Mucosa of descending colon (tissue), 3 donors: ENCODE data around the gene RPL35. TPM values are rescaled to one million over a fixed set of nuclear protein-coding genes. Genes with fewer than 3 reads are reported as not detected.

ENCODE experiments used
- ATAC-seq: fragments of 200-7000 bp; cut with Tn5 transposase; one replicate; pipeline ENCODE4 v1.9.1; 2020; ENCODE audit warnings: mild to moderate bottlenecking, moderate library complexity
- DNase-seq, 3 donors: peaks; one replicate each; pipeline ENCODE4 v3.0.0-alpha.2; 2020
- H3K36me3 ChIP-seq: fragments of 200-600 bp; one replicate; pipeline ENCODE4 v1.8.0; 2021; ENCODE audit warnings: low read depth, mild to moderate bottlenecking
- H3K4me1 ChIP-seq: fragments of 200-600 bp; one replicate; pipeline ENCODE4 v1.8.0; 2021; ENCODE audit warnings: low read depth, mild to moderate bottlenecking
- H3K4me3 ChIP-seq: fragments of 200-600 bp; one replicate; pipeline ENCODE4 v1.8.0; 2021; ENCODE audit warnings: mild to moderate bottlenecking
- H3K9me3 ChIP-seq: fragments of 200-600 bp; one replicate; pipeline ENCODE4 v1.8.0; 2021; ENCODE audit warnings: mild to moderate bottlenecking
- CTCF ChIP-seq: fragments of 200-600 bp; IDR thresholded peaks from one replicate; pipeline ENCODE4 v1.8.0; 2022; ENCODE audit warnings: antibody characterized with exemption, mild to moderate bottlenecking
- intact Hi-C, 2 donors: fragments of 100-400 bp; cut with DNase I in 1 of 2; cut with micrococcal nuclease in 1 of 2; formaldehyde crosslinking; loops; one replicate each; pipeline versions ENCODE4 v1.11.0 to v1.11.1; 2022; cut with DNase I, micrococcal nuclease
- total RNA-seq, 3 donors: library from RNA; stranded (reverse); fragmentation: NEBNext Ultra II Directional in 2 of 3; extraction: Animal tissue kit (Norgen Biotek cat#: 25700) in 2 of 3; gene quantifications; one replicate each; pipeline versions ENCODE4 v1.2.1 to v1.2.4, GENCODE V29; 2021 to 2023
- donor health status: DM: no; HTN: no; CAD: no; lungs with moderate emphysema.
- donor health status: DM: no; HTN: no; CAD: no.
- donor health status: DM: no; HTN: yes; CAD: no.

Gene RPL35
- total RNA-seq, 3 donors from 2014 or later: 676 to 897 (median 838) TPM

- no peak for TF ChIP-seq CTCF
- Histone ChIP-seq H3K9me3 (no peaks in the 10 kb centered on the region), H3K4me3 (no peak overlapping the region), H3K36me3 (no peaks in the 10 kb centered on the region), H3K4me1 (peaks cover 6% of the 10 kb centered on the region)
- no peak for ATAC-seq
- intact Hi-C loops: no loop called here
- DNase-seq: no peak
Observed at GRCh38 chr9:124831642-124832364, 30.0 kb downstream of the RPL35 start.

DNA sequence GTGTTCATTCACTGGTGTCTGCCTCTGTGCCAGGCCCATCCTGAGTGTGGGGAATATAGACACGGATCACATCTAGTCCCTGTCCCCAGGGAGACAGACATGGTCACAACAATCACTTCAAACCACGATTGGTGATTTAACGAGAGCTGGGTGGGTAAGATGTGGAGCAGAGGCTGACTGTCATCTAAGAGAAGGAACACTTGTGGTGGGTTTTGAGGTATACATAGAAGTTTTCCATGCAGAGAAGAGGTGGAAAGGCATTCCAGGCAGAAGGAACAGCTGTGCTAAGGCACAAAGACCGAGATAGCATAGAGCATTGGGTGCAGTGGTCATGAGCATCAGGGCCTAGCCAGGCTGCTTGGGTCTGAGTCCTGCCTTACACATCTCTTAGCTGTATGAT lies 31.2 kb downstream of the RPL35 start:
- Histone ChIP-seq H3K4me3 (no peak overlapping the region), H3K36me3 (no peaks in the 10 kb centered on the region), H3K9me3 (no peaks in the 10 kb centered on the region), H3K4me1 (peaks cover 6% of the 10 kb centered on the region)
- ATAC-seq: no peak
- no peak for DNase-seq
- intact Hi-C loops: no loop called here
- TF ChIP-seq CTCF: no peak

- DNase-seq: no peak
- no peaks in the 10 kb centered on the region for H3K36me3 ChIP-seq
- ATAC-seq: no peak
- H3K4me3 ChIP-seq: no peak overlapping the region
- intact Hi-C loops: no loop called here
- no peaks in the 10 kb centered on the region for H3K4me1 ChIP-seq
- H3K9me3 ChIP-seq: no peaks in the 10 kb centered on the region
- no peak for TF ChIP-seq CTCF
Observed at GRCh38 chr9:124829334-124829669, 32.5 kb downstream of the RPL35 start.

GRCh38 chr9:124828489-124829333 lies 33.0 kb downstream of the RPL35 start:
- Histone ChIP-seq H3K4me1 (no peaks in the 10 kb centered on the region), H3K4me3 (no peak overlapping the region), H3K36me3 (no peaks in the 10 kb centered on the region), H3K9me3 (no peaks in the 10 kb centered on the region)
- no peak for TF ChIP-seq CTCF
- no peak for DNase-seq
- intact Hi-C loops: no loop called here
- ATAC-seq: no peak

- H3K36me3 ChIP-seq: no peaks in the 10 kb centered on the region
- no peak for TF ChIP-seq CTCF
- no peaks in the 10 kb centered on the region for H3K9me3 ChIP-seq
- DNase-seq: no peak
- no peak for ATAC-seq
- intact Hi-C loops: no loop called here
- H3K4me1 ChIP-seq: no peaks in the 10 kb centered on the region
- no peak overlapping the region for H3K4me3 ChIP-seq
Observed at GRCh38 chr9:124820698-124821623, 40.8 kb downstream of the RPL35 start.
